T-helper 2 cell treated with Interferon-gamma antibody and Interleukin-4, amounts not matched to agents 5 μg/mL and 100 μg/mL, for 36 hours (primary cell): ENCODE measurements around the gene PTP4A2.

Source experiments
- DNase-seq: peaks from one replicate; pipeline ENCODE4 v3.0.0; 2021; ENCODE audit warnings: low spot score
- H3K27ac Mint-ChIP-seq: one replicate; pipeline ENCODE4 v1.8.0; 2021; ENCODE audit warnings: mild to moderate bottlenecking, mixed read lengths
- H3K27me3 Mint-ChIP-seq: one replicate; pipeline ENCODE4 v1.8.0; 2021; ENCODE audit warnings: low read depth, mixed read lengths
- H3K36me3 Mint-ChIP-seq: one replicate; pipeline ENCODE4 v1.8.0; 2021; ENCODE audit warnings: low read depth, mixed read lengths
- H3K4me1 Mint-ChIP-seq: one replicate; pipeline ENCODE4 v1.8.0; 2021; ENCODE audit warnings: low read depth, mixed read lengths
- H3K4me3 Mint-ChIP-seq: one replicate; pipeline ENCODE4 v1.8.0; 2022; ENCODE audit warnings: mild to moderate bottlenecking, moderate library complexity, mixed read lengths
- H3K9me3 Mint-ChIP-seq: one replicate; pipeline ENCODE4 v1.8.0; 2021; ENCODE audit warnings: mixed read lengths

PTP4A2 gene

DNA sequence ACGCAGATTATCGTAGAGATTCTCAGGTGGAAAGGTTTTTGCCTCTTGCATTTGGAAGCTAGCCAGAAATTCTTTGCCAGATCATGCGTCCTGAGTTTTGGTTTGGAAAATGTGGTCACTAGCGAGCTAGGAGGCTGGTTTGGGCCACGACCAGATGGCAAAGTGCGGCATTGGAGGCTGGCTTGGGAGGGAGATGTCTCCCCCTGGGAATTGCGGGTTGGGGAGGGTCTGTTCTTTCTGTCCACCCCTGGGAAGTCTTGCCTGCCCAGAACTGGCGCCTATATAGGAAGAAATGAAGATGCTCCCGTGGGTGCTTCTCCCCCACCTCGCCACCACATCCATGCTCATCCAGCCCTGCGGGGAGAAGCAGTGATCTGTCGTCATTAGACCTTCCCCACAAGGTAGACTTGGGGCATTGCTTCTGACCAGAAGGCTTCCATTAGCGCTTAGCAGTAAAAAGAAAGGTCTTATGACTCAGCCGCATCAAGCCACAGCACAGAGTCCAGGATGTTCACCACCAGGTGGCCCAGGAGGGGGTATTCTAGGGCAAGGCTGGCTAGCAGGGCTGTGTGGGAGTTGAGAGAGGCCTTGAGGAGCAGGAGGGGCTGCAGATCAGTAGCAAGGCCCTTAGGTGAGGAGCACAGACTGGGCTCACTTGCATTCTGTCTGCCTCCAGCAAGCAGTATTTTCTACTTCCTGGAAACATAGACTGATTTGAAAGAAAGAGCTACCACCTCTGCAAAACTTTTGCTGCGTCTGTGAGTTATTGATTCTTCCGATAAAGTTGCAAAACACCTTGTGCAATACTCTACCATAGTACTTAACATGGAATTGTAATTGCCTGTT is 1.5 kb upstream of the PTP4A2 start:
- peak; percentile 88 for DNase-seq
- H3K27me3 Mint-ChIP-seq = no peaks in the 10 kb centered on the region
- H3K4me1 Mint-ChIP-seq = peaks cover 55% of the 10 kb centered on the region
- H3K27ac Mint-ChIP-seq = peak overlapping the region; percentile 97
- H3K36me3 Mint-ChIP-seq = peaks cover 28% of the 10 kb centered on the region
- H3K9me3 Mint-ChIP-seq = no peaks in the 10 kb centered on the region
- peak overlapping the region; percentile 81 for H3K4me3 Mint-ChIP-seq

DNA sequence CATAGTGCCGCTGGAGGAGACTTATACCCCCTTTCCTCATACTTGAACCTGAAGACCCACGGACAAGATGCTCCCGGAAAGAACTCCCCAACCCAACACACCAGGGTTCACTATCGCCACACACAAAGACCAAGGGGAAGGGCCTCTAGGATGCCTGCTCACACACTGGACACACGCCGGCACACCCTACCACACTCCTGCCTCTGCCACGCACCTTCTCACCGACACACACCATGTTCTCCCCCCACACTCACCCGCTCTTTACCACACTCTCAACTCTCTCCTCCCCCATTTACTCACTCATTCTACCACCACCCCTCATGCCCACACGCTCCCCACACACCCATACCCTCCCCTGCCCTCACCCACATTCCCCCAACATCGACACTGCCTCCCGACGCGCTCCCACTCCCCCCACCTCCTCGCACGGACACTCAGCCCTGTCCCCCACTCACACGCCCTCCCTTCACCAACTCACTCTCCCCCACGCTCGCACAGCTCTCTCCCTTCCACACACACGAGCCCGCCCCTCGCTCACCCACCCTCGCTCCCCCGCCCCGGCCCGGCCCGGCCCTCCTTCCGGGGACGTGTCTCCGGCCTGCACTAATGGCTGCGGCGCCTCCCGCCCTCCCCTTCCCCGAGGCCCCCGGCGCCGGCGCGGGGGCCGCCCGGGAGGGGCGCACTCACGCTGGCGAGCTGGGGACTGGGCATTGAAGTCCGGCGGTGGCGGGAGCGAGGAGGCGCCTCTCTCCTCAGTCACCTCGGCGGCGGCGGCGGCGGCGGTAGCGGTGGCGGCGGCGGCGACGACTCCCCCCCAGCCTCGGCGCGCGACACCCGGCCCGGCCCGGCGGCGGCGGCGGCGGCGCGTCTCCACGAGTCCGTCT is 626 bp downstream of the PTP4A2 start:
- peak overlapping the region; percentile 99 for H3K4me3 Mint-ChIP-seq
- peak overlapping the region; percentile 97 for H3K27ac Mint-ChIP-seq
- no peaks in the 10 kb centered on the region for H3K27me3 Mint-ChIP-seq
- peaks cover 39% of the 10 kb centered on the region for H3K36me3 Mint-ChIP-seq
- DNase-seq = peak; percentile 67
- H3K4me1 Mint-ChIP-seq = peaks cover 59% of the 10 kb centered on the region
- H3K9me3 Mint-ChIP-seq = no peaks in the 10 kb centered on the region

DNA sequence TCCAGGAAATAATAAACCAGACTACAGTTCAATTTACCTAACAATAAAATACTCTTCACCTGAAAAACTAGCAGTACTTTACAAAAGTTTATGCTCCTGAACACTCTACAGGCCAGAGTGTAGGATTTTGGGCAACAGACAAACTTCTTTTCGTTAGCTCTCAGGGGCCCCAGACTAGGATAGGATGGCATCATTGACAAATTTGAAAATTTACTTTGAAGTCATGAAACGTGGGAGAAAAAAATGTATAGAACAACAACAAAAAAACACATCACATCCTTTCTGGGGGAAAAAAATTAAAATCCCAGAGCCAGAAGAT is 1.2 kb downstream of the PTP4A2 start:
- Mint-ChIP-seq H3K4me1 (peaks cover 61% of the 10 kb centered on the region), H3K4me3 (peak overlapping the region; percentile 99), H3K36me3 (peaks cover 43% of the 10 kb centered on the region), H3K27me3 (no peaks in the 10 kb centered on the region), H3K9me3 (no peaks in the 10 kb centered on the region), H3K27ac (peak overlapping the region; percentile 97)
- DNase-seq = no peak

DNA sequence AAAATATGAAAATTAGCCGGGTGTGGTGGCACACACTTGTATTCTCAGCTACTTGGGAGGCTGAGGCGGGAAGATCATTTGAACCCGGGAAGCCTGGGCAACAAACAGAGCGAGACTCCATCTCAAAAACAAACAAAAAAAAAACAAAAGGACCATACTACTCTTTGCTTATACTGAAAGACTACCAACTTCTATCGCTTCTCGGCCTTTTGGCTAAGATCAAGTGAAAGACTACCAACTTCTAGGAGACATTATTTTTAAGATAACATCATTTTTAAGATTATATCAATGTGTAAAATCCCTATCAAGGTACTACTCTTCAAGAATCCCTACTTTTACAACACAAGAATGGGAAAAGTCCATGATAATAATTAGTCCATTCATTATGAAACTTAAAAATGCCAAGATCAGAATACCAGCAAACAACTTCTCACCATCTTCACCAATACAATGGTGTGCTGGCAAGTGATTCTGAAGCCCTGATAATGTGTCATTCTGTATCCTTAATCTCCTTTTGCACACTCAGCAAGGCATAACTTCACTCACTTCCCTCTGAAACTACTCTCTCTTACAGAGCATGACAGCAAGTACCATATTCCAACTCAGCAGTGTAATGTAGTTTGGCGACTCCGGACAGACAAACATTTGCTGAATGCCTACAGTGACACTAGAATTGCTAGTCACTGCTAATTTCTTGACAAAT is 1.7 kb downstream of the PTP4A2 start:
- Mint-ChIP-seq H3K36me3 (peaks cover 47% of the 10 kb centered on the region), H3K4me1 (peaks cover 65% of the 10 kb centered on the region), H3K4me3 (peak overlapping the region; percentile 99), H3K27me3 (no peaks in the 10 kb centered on the region), H3K27ac (peak overlapping the region; percentile 97), H3K9me3 (no peaks in the 10 kb centered on the region)
- DNase-seq = no peak

DNA sequence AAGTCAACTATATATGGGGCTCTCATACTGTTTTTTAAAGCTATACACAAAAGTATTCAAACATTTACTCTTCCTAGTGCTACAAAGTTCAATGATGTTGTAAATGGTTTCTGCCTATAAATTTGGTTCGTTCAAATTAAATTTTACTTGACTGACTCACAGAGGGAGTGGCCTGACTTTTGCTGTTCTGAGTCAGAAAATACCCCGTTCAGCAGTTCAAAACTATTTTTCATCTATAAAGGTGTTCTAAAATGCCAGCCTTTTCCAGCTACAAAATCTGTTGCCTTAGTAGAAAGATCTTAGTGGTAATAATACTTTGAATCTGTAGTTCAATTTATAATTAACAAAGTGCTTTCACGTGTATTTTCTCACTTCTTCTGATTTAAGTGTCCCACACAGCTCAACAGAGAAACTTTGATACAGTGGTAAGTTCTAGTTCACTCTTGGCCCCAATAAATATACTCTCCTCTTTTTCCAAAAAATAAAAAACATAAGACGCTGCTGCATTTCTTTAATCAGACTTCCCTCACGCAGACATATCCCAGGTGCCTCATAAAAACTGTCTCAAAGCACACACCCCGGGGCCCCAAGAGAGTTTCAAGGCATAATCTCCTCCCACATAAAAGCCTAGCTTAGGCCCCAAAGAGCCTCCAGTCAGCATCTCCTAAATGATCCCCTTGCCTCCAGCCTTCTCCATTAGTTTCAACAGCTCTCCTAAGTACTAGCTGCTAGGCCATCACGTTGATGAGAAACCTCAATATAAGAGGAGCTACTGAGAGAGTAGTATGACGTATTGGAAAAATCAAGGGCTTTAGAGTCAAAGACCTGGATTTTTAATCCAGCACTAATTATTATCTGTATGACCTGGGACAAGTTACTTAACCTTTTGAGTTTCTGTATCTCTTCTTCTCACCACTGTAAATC is 3.2 kb downstream of the PTP4A2 start:
- Mint-ChIP-seq H3K36me3 (peaks cover 55% of the 10 kb centered on the region), H3K9me3 (no peaks in the 10 kb centered on the region), H3K27me3 (no peaks in the 10 kb centered on the region), H3K4me3 (peak overlapping the region; percentile 99), H3K27ac (peak overlapping the region; percentile 97), H3K4me1 (peaks cover 72% of the 10 kb centered on the region)
- peak; percentile 4 for DNase-seq

DNA sequence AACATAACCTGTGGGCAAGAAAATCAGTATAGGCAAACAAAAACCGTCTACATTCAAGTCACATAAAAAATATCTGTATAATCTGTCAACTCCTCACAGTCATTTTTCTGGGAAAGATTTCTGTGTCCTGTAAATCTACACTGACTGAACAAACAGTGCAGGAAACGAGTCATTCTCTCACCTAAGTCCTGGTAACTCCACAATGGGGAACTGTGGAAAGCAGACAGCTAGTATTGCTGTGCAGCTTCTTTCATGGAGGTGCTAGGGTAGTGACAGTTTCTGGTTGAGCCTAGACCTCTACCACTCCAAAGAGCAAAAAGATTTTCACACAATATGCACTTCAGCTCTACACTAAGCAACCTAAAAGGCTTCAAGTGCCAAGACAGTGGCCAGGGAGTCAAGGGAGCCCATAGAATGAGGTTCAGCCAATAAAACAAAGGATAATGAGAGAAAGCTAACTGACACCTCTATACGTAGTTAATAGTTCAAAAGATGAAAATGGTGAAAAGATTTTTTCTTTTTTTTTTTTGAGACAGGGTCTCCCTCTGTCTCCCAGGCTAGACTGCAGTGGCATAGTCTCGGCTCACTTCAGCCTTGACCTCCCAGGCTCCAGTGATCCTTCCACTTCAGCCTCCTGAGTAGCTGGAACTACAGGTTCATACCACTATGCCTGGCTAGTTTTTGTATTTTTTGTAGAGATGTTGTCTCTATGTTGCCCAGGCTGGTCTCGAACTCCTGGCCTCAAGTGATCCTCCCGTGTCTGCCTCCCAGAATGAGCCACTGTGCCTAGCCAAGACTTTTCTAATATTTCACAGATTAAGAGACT is 5.5 kb downstream of the PTP4A2 start:
- Mint-ChIP-seq H3K27me3 (no peaks in the 10 kb centered on the region), H3K4me3 (peak overlapping the region; percentile 99), H3K4me1 (peaks cover 72% of the 10 kb centered on the region), H3K9me3 (no peaks in the 10 kb centered on the region), H3K36me3 (peaks cover 66% of the 10 kb centered on the region), H3K27ac (peak overlapping the region; percentile 97)
- DNase-seq = no peak

DNA sequence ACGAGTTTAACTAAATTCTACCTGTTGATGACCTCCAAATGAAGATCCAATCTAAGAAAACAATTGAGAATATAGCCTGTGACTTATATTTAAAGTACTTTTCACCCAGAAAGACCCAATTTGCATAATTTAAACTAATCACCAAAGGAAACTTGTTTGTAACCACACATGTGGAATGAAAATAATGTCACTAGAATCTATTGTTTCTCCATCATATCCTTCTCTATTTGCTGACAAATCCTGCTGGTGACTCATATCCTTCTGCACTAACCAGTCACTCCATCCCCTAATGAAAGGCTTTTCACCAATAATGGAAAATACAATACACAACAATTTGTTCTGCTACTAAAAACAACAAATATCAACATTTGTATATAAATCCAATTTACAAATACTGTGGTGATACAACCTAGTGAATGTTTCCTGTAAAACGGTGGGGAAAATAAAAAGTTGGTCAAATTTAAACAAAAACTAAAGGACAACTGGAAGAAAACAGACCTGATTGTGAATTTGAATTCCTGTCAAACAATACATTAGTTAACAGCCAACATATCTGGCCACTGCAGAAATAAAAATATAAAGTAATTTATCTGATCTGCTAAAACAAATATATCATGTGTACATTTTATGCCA is 6.5 kb downstream of the PTP4A2 start:
- no peaks in the 10 kb centered on the region for H3K27me3 Mint-ChIP-seq
- H3K4me1 Mint-ChIP-seq = peaks cover 81% of the 10 kb centered on the region
- peak overlapping the region; percentile 85 for H3K27ac Mint-ChIP-seq
- H3K4me3 Mint-ChIP-seq = peak overlapping the region; percentile 99
- no peaks in the 10 kb centered on the region for H3K9me3 Mint-ChIP-seq
- H3K36me3 Mint-ChIP-seq = peaks cover 63% of the 10 kb centered on the region
- DNase-seq = no peak

DNA sequence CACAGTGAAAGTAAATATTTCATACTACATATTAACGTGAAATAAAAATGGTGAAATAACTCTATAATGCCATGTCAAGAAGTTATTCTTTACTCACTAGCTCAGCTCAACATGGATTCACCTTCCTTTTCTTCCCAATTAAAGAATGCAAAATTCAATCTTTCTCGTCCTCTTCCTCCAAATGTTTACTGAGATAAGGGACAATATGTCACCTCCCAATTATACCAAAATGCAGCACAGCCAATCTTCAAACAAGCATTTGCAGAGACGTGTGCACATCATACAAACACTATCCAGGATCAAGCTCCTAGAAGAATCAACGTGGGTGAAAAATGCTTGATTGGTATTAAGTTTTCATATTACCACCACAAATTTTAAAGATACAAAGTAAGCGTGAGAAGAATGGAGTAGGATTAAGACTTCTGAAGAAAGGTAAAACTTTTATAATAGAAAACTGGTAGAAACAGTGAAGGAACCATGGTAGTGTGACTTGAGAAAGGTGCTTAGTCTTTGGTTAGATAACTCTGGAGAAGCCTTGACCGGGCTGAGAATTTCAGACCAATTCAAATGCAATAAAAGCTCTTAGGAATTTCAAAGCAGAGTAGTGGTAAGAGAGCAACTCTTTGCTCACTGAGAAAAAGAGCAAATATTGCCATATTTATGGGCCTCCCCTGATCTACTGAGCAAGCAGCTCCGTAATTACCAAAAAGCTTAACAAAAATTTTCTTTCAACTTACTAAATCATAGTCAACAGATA is 7.2 kb downstream of the PTP4A2 start:
- Mint-ChIP-seq H3K36me3 (peaks cover 61% of the 10 kb centered on the region), H3K27ac (peak overlapping the region; percentile 79)

DNA sequence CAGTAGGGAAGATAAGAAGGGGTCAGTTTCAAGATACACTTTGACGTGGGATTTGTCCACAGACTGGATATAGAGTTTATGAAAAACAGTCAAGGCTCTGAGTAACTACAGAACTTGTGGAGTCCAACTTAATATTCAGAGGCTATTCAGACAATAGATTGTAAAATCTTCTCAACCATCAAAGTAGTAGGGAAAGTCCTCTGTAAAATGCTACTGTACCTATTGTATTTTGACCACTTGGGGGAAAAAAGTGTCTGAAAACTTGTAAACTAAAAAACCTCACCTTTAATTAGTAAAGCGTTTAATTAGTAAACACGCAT is 10.5 kb downstream of the PTP4A2 start:
- H3K27me3 Mint-ChIP-seq = no peaks in the 10 kb centered on the region
- no peak for DNase-seq
- peak overlapping the region; percentile 71 for H3K27ac Mint-ChIP-seq
- H3K4me1 Mint-ChIP-seq = peaks cover 72% of the 10 kb centered on the region
- H3K4me3 Mint-ChIP-seq = peak overlapping the region; percentile 74
- H3K9me3 Mint-ChIP-seq = no peaks in the 10 kb centered on the region
- H3K36me3 Mint-ChIP-seq = peaks cover 49% of the 10 kb centered on the region

More for the DNA sequence above, 7.2 kb downstream of the PTP4A2 start:
- Mint-ChIP-seq H3K4me1 (peaks cover 81% of the 10 kb centered on the region), H3K9me3 (no peaks in the 10 kb centered on the region), H3K4me3 (peak overlapping the region; percentile 99), H3K27me3 (no peaks in the 10 kb centered on the region)
- DNase-seq = no peak

DNA sequence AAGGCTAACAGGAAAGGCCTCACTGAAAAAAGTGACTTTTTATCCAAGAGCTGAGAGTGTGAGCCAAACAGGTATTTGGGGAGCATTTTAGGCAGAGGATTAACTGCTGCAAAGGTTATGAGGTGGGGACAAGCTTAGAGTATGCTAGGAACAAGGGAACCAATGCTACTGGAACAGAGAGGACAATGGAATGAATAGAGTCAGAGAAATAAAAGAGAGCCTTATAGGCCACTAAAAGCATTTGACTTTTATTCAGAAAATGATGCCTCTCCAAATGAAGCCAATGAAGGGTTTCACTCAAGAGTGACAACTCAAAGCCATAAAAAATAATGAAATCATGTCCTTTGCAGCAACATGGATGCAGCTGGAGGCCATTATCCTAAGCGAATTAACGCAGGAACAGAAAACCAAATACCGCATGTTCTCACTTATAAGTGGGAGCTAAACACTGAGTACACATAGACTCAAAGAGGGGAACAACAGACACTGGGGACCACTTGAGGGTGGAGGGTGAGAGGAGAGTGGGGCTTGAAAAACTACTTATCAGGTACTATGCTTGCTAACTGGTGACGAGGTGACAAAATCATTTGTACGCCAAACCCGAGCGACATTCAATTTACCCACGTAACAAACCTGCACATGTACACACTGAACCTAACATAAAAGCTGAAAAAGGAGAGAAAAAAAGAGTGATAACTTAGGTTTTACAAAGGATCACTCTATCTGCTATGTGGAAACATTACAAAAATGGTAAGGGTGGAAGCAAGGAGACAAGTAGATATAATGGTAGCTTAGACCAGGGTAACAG is 11.1 kb downstream of the PTP4A2 start:
- peak overlapping the region; percentile 74 for H3K4me3 Mint-ChIP-seq
- peak overlapping the region; percentile 71 for H3K27ac Mint-ChIP-seq
- no peaks in the 10 kb centered on the region for H3K27me3 Mint-ChIP-seq
- no peaks in the 10 kb centered on the region for H3K9me3 Mint-ChIP-seq
- H3K36me3 Mint-ChIP-seq = peaks cover 48% of the 10 kb centered on the region
- H3K4me1 Mint-ChIP-seq = peaks cover 71% of the 10 kb centered on the region
- DNase-seq = no peak

DNA sequence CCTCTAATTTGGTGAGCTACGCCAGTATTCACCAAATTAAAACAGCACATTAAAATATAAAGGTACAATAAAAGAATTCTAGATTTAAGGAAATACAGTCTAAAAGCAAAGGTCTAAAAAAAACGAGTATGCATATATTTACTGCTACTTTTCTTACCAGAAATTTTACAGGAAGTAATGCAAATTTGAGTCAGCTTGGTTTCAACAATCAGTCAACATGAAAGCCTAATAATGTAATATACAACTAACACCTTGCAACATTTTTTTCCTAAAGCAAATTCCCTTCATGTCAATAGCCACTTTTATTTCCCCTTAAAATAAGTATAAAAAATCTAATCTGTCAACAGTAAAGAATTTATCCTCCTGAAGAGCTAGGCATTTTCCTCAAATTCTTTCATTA is 11.9 kb downstream of the PTP4A2 start:
- Mint-ChIP-seq H3K9me3 (no peaks in the 10 kb centered on the region), H3K27me3 (no peaks in the 10 kb centered on the region), H3K36me3 (peaks cover 49% of the 10 kb centered on the region), H3K4me3 (peak overlapping the region; percentile 74), H3K27ac (peak overlapping the region; percentile 71), H3K4me1 (peaks cover 70% of the 10 kb centered on the region)
- no peak for DNase-seq
